Body of pancreas (tissue), 4 donors: ENCODE data around the gene TRMT44. TPM values are rescaled to one million over a fixed set of nuclear protein-coding genes. Genes with fewer than 3 reads are reported as not detected.

ENCODE experiments used
- ATAC-seq: fragments of 150-250 bp; one replicate; pipeline ENCODE4 v1.9.1; 2016
- DNase-seq, 4 donors: peaks; one replicate each; pipeline ENCODE4 v3.0.0-alpha.2; 2019
- H3K27ac ChIP-seq, 4 donors: fragments of 200-600 bp; sonication (generic); 1 replicate in 3 of 4; 2 replicates in 1 of 4; pipeline versions ENCODE4 v1.5.1 to v1.6.1; 2016 to 2019; ENCODE audit warnings: mild to moderate bottlenecking in 1 of 4, mixed read lengths in 1 of 4, moderate library complexity in 1 of 4
- H3K27me3 ChIP-seq, 2 donors: fragments of 200-600 bp; sonication (generic); one replicate each; pipeline ENCODE4 v1.6.0; 2016; ENCODE audit warnings: mild to moderate bottlenecking in 1 of 2
- H3K36me3 ChIP-seq, 2 donors: fragments of 200-600 bp; sonication (generic); replicated peaks in 1 of 2; 2 replicates each; pipeline ENCODE4 v1.5.1; 2016; ENCODE audit warnings: low read depth in 2 of 2; ENCODE audit not compliant: insufficient read depth in 1 of 2
- H3K4me1 ChIP-seq: fragments of 200-600 bp; sonication (generic); one replicate; pipeline ENCODE4 v1.6.0; 2016
- H3K4me3 ChIP-seq, 2 donors: fragments of 200-600 bp; sonication (generic); 1 replicate in 1 of 2; 2 replicates in 1 of 2; pipeline ENCODE4 v1.5.1; 2016 to 2019
- H3K9me3 ChIP-seq, 3 donors: fragments of 200-600 bp; sonication (generic); 1 replicate in 2 of 3; 2 replicates in 1 of 3; pipeline ENCODE4 v1.5.1; 2016
- CTCF ChIP-seq, 7 experiments: fragments of 450-650 bp in 4 of 7; fragments of 200-600 bp in 3 of 7; sonication (generic) in 3 of 7; IDR thresholded peaks; one replicate each; pipeline ENCODE4 v1.5.1; 2016 to 2019; ENCODE audit warnings: antibody characterized with exemption in 7 of 7
- POLR2A ChIP-seq, 3 donors: fragments of 450-650 bp; IDR thresholded peaks; one replicate each; pipeline ENCODE4 v1.6.1; 2016; ENCODE audit warnings: antibody characterized with exemption in 3 of 3, mild to moderate bottlenecking in 2 of 3
- WGBS, 2 donors: methylation state at CpG; one replicate each; pipeline ENCODE4 v1.1.5; 2017; 5-methylcytosine and 5-hydroxymethylcytosine counted together
- intact Hi-C: fragments of 100-400 bp; cut with DNase I; formaldehyde crosslinking; loops from one replicate; pipeline ENCODE4 v1.15.1; 2023
- total RNA-seq, 2 donors: library from RNA; depleted of rRNA; stranded (reverse); fragments of >200 nt; gene quantifications; one replicate each; pipeline ENCODE4 v1.1.0, GENCODE V29; 2016

TRMT44 gene
- total RNA-seq, 2 donors from 2014 or later: 13.2 to 60.0 TPM

GRCh38 chr4:8463811-8464210 is 23.2 kb downstream of the TRMT44 start:
- TF ChIP-seq POLR2A (IDR thresholded peaks at IDR 0.05): no peak
- no peak for TF ChIP-seq CTCF (IDR thresholded peaks at IDR 0.05)
- Histone ChIP-seq H3K36me3 (peaks cover 5 to 15% of the 10 kb centered on the region in 2 donors), H3K4me1 (no peaks in the 10 kb centered on the region), H3K27me3 (no peaks in the 10 kb centered on the region), H3K4me3 (no peak overlapping the region), H3K9me3 (no peaks in the 10 kb centered on the region), H3K27ac (no peak overlapping the region)
- intact Hi-C loops: no loop called here
- ATAC-seq (no peak), DNase-seq (no peak)
- WGBS, 2 donors: 85% methylated on average over 9 of the region's 9 CpGs

- DNase-seq (no peak), ATAC-seq (no peak)
- no peaks in the 10 kb centered on the region for H3K27me3 ChIP-seq
- intact Hi-C loops: no loop called here
- H3K4me1 ChIP-seq: no peaks in the 10 kb centered on the region
- no peak overlapping the region for H3K4me3 ChIP-seq
- 81 to 83% methylated on average over 14 of the region's 14 CpGs for WGBS, 2 donors
- TF ChIP-seq POLR2A (IDR thresholded peaks at IDR 0.05): no peak
- no peak overlapping the region for H3K27ac ChIP-seq
- no peaks in the 10 kb centered on the region for H3K9me3 ChIP-seq
- peaks cover 5 to 15% of the 10 kb centered on the region in 2 donors for H3K36me3 ChIP-seq
Observed at GRCh38 chr4:8464381-8464780, 23.8 kb downstream of the TRMT44 start.

- H3K36me3 ChIP-seq: peaks cover 5 to 15% of the 10 kb centered on the region in 2 donors
- TF ChIP-seq CTCF (IDR thresholded peaks at IDR 0.05): no peak
- no peak for TF ChIP-seq POLR2A (IDR thresholded peaks at IDR 0.05)
Observed at GRCh38 chr4:8465615-8466611, 25.3 kb downstream of the TRMT44 start.

GRCh38 chr4:8467016-8467415 is 26.4 kb downstream of the TRMT44 start:
- 95 to 99% methylated on average over 14 to 18 of the region's 18 CpGs for WGBS, 2 donors
- Histone ChIP-seq H3K9me3 (no peaks in the 10 kb centered on the region), H3K4me3 (no peak overlapping the region), H3K27ac (no peak overlapping the region), H3K27me3 (no peaks in the 10 kb centered on the region), H3K4me1 (no peaks in the 10 kb centered on the region), H3K36me3 (peaks cover 5 to 13% of the 10 kb centered on the region in 2 donors)
- TF ChIP-seq POLR2A (IDR thresholded peaks at IDR 0.05) (no peak), CTCF (IDR thresholded peaks at IDR 0.05) (no peak)
- intact Hi-C loops: loop anchor here (5.0 kb wide), 1 partner anchor 125 kb away; the partner anchor contains the start of gene CPZ
- ATAC-seq (no peak), DNase-seq (no peak)

More at GRCh38 chr4:8465615-8466611, 25.3 kb downstream of the TRMT44 start:
- 82 to 90% methylated on average over 21 to 31 of the region's 31 CpGs for WGBS, 2 donors
- Histone ChIP-seq H3K4me3 (no peak overlapping the region), H3K27ac (no peak overlapping the region), H3K9me3 (no peaks in the 10 kb centered on the region), H3K27me3 (no peaks in the 10 kb centered on the region), H3K4me1 (no peaks in the 10 kb centered on the region)
- intact Hi-C loops: loop anchor here (5.0 kb wide), 1 partner anchor 126 kb away; the partner anchor contains the start of gene CPZ
- no peak for ATAC-seq
- DNase-seq: no peak

GRCh38 chr4:8468746-8469535 is 28.4 kb downstream of the TRMT44 start:
- Histone ChIP-seq H3K4me1 (no peaks in the 10 kb centered on the region), H3K4me3 (no peak overlapping the region), H3K9me3 (no peaks in the 10 kb centered on the region), H3K27ac (no peak overlapping the region), H3K36me3 (peaks cover 5 to 10% of the 10 kb centered on the region in 2 donors), H3K27me3 (no peaks in the 10 kb centered on the region)
- ATAC-seq: peak; percentile 60
- intact Hi-C loops: loop anchor here (5.0 kb wide), 1 partner anchor 123 kb away; the partner anchor contains the start of gene CPZ
- WGBS, 2 donors: 51 to 52% methylated on average over 21 of the region's 21 CpGs
- peak; percentile 74 to 92 (median 81) for TF ChIP-seq CTCF (IDR thresholded peaks at IDR 0.05)
- TF ChIP-seq POLR2A (IDR thresholded peaks at IDR 0.05): no peak
- DNase-seq: peak; percentile 57 to 64 (median 62)
